Fibroblast of skin of abdomen (primary cell): Measurements from ENCODE around the gene KRT80.
A peak's percentile ranks its signal among the peaks of the same experiment; 100 is the strongest.

Experiments
- DNase-seq: peaks from one replicate; pipeline ENCODE4 v3.0.0-alpha.2; 2013

Gene KRT80

DNA sequence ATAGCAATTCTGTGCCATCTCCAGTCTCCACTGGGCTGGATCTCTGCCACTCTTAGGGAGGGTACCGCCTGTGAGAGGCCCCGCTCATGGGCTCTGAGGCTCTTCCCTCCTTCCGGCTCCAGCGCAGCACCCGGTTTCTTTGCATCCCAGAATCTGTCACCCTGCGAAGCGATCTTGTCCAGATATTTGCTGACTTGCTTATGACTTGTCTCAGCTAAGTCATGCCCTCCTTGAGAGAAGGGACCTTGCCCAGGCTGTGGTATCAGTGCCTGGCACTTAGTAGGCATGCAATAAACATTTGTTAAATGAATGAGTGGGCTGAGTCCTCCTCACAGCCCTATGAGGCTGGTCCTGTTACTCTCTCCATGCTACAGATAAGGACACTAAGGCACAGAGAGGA, 13.4 kb downstream of the KRT80 start:
- no peak for DNase-seq

GRCh38 chr12:52175371-52176350, 16.2 kb downstream of the KRT80 start:
- peak; percentile 55 for DNase-seq

DNA sequence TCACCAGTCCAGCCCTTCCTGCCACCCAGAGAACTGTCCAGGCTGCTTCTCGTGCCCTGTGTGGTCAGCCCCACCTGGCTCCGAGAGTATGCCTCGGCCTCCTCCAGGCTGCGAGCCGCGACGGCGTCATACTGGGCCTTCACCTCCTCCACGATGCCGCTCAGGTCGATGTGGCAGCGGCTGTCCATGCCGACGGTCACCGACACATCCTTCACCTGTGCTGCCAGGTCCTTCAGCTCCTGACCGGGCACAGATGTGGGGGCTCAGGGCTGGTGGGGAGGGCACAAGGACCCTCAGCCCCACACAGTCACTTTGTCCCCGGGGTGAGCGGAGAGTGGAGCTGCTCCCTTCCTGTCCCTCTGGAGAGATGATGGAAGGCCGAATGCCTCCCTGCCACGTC, 18.3 kb downstream of the KRT80 start:
- no peak for DNase-seq

GRCh38 chr12:52172956-52173355, 18.9 kb downstream of the KRT80 start:
- DNase-seq, result no peak

- DNase-seq, result no peak
Observed at GRCh38 chr12:52171950-52172512, 19.8 kb downstream of the KRT80 start.

- DNase-seq, result no peak
Observed at GRCh38 chr12:52170827-52171226, 21.0 kb downstream of the KRT80 start.

- no peak for DNase-seq
Observed at GRCh38 chr12:52169886-52170285, 21.9 kb downstream of the KRT80 start.

GRCh38 chr12:52168019-52168717, 23.6 kb downstream of the KRT80 start:
- no peak for DNase-seq

- no peak for DNase-seq
Observed at GRCh38 chr12:52167526-52167925, 24.3 kb downstream of the KRT80 start.

DNA sequence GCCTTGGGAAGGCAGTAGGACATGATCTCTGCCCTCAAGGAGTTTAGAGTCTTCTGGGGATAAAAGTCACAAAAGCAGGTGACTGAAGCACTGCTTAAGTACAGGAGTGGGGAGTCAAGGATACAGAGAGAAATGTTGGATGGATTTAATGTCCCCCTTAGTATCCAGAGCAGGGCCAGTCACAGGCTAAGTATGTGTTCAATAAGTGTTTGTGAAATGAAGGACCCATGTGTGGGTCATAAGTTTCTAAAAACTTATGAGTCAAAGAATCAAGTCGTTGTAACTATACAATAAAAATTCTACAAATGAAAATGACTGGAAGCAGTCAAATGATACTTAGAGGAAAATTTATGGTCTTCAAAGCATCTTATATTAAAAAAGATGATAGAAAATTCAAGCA, 25.1 kb downstream of the KRT80 start:
- DNase-seq, result no peak

DNA sequence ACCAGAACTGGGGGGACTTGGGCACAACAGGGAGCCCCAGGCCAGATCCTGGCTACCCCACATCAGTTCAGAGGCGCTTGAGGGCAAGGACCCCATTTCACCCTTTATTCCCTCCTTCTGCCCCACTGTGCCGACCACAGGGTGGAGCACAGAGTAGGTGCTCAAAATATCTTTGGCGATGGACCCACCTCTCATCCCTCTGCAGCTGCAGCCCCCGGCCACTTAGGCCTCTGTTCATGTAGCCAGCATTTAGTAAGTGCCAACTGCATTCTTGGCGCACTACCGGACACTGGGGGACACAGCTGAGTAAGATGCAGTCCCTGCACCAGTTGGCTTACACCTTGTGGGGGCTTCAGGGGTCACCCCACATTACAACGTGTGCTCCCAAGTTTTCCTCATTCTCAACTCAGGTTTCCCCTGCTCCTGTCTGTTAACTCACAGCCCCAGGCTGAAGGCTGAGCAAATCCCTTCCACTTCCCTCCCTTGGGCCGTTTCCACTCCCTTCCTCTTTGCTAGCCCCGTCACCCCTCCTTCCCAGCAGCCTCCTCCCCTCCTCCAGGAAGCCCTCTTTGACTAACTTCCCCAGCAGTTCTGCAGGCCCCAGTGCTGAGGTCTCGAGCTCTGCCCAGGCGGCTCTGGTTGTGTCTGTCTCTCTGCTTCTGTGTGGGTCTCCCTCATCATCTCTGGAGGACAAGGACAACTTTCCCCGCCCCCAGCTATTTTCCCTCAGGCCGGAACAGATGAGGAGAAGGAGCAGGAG, 26.5 kb downstream of the KRT80 start:
- DNase-seq, result no peak

DNA sequence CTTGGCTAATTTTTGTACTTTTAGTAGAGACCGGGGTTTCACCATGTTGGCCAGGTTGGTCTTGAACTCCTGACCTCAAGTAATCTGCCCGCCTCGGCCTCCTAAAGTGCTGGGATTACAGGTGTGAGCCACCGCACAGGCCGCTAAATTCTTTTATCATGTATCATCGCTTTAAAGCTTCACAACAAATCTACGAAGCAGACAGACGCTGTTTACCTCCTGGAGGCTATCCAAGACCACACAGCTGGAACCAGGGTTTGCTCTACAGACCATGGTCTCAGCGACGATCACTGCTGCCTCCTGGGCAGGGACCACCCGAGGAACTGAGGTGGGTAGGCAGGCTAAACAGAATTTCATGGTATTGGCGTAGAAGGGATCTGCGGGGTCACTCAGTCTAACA, 27.2 kb downstream of the KRT80 start:
- DNase-seq, result no peak

DNA sequence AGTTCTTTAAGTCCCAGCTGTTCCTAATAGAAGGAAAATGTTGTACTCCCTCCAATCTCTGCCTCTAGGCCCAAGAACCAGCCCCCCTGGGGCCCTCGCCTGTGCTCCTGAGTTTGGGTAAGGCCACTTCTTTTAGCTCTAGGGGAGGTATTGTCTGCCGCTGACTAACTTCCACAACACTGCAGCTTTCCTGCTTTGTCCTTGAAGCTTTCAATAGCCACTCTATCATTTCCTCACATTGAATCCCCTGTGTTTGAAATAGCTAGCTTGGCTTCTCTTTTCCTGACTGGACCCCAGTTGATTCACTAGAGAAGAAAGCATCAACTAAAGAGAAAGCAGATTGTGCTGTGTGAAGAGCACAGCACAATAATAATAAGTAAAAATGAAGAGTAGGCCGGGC, 28.8 kb downstream of the KRT80 start:
- peak; percentile 60 for DNase-seq

- DNase-seq, result no peak
Observed at GRCh38 chr12:52160200-52160599, 31.6 kb downstream of the KRT80 start.

DNA sequence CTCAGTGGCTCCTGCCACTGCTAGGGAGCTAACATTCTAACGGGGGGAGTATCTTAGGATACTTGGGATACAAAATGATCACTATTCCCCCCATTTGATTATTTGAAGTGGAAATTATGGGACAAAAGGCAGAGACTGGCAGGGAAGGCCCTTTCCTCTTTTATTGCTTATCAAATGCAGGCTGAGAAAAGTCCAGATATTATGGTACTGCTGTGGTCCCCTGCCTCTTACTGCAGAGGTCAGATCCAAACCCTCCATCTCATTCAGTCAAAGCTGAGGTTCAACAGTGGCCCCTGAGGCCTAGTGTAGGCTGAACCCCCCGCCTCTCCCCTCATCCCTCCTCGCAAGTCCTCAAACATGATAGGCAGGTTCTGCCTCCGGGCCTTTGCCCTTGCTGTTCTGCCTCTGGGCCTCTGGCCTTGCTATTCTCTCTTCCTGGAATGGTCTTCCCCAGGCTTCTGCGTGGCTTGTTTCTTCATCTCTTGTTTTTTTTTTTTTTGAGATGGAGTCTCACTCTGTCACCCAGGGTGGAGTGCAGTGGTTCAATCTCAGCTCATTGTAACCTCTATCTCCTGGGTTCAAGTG, 34.2 kb downstream of the KRT80 start:
- DNase-seq, result no peak

GRCh38 chr12:52156757-52157565, 34.9 kb downstream of the KRT80 start:
- DNase-seq, result peak; percentile 53

- no peak for DNase-seq
Observed at GRCh38 chr12:52156311-52156710, 35.5 kb downstream of the KRT80 start.

- DNase-seq, result no peak
Observed at GRCh38 chr12:52155048-52155868, 36.6 kb downstream of the KRT80 start.

DNA sequence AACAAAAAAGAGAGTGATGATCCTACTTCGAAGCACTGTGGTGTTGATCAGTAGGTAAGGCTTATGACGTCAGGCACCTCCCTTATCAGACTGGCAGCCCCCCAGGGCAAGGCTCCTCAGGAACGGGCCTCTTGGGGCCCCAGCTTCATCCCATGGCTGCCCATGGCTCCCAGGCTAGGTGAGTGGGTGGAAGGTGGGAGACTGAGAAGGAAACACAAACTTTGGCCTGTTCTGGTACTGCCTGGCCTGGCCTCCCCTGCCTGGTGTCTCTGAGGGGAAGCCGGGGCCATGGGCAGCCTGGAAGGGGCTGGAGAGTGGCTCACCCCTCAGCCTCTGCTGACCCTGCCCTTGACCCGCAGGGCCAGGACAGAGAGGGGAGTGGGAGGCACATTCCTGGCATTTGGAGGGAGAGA, 38.9 kb downstream of the KRT80 start:
- no peak for DNase-seq
